ENCODE results near the gene SRCAP.
A peak's percentile ranks its signal among the peaks of the same experiment; 100 is the strongest.

SRCAP gene

DNA sequence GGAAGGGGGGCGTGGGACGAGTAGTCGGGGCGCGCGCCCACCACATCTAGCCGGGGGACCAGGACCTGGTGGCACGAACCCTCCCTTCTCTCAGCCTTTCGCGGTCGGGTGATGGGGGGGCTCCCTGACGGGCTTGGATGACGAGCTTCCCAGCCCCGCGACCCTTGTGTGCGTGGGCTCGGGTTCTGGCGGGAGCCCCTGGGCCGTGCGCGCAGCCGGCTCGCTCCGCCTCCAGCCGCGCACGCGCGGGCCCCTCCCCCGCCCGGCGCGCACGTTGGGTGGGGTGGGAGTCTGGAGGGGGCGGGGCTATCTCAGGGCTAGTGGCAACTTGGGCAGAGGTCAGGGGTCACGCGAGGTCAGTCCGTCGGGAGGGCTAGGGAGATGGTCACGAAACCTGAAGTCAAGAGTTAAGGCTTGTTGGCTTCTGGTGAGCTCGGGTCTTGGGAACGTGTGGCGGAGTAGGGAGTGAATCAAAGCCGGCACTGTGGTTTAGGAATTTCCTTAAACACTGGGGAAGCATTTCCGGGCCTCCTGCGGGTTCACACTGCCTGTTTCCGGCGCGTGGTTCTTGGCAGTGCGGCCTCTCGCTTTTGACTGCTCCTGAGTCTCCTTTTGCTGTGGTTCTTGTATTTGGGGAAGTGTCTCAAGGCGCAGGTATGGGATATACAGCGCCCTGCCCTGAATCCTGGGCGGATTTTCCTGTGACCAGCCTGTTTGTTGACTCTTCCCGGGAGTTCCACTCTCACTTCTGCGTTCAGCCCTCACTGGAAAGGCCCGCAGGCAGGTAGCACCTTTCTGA lies at the start of gene SRCAP:
Gene SRCAP, plus strand, starts transcription at position 356 of the 799 bp plus-strand sequence. CDS start 1,654 bp downstream, outside the sequence.
- Histone ChIP-seq H3K4me1 (ENCODE audit: control insufficient read depth, insufficient read depth, low read length) (no peaks in the 10 kb centered on the region; the same call in 1 of the 2 replicates), H3K36me3 (ENCODE audit: control insufficient read depth in 2 of 2, insufficient read depth in 1 of 2, low read length in 2 of 2) (peaks cover 26 to 41% of the 10 kb centered on the region in 2 experiments; a peak in 2 of 3 replicates), H3K9me3 (ENCODE audit: control insufficient read depth, insufficient read depth, low read depth, low read length) (no peaks in the 10 kb centered on the region), H3K27ac (ENCODE audit: extremely low read depth, low read depth, low read length) (peak within 1 kb of the TSS; percentile 100), H3K4me3 (ENCODE audit: low read depth, low read length) (peak within 1 kb of the TSS; percentile 98)
- POLR2A ChIA-PET: interaction anchor here (0.6 to 3.6 kb wide), 11 partner anchors 15 to 252 kb away, joined by 3 to 29 read pairs (median 4); partner anchors contain the start of genes FBRS, PHKG2, ZNF629 and ZNF689
- CTCF ChIA-PET: interaction anchor here (0.6 kb wide), 2 partner anchors 78 to 150 kb away, joined by 4 read pairs; no protein-coding TSS in a partner anchor
- TF ChIP-seq, protein P1, sequence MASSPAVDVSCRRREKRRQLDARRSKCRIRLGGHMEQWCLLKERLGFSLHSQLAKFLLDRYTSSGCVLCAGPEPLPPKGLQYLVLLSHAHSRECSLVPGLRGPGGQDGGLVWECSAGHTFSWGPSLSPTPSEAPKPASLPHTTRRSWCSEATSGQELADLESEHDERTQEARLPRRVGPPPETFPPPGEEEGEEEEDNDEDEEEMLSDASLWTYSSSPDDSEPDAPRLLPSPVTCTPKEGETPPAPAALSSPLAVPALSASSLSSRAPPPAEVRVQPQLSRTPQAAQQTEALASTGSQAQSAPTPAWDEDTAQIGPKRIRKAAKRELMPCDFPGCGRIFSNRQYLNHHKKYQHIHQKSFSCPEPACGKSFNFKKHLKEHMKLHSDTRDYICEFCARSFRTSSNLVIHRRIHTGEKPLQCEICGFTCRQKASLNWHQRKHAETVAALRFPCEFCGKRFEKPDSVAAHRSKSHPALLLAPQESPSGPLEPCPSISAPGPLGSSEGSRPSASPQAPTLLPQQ (tag by site-specific recombination; IDR thresholded peaks at IDR 0.05): peak; percentile 19
- no peak for TF ChIP-seq ZNF202 (tag by site-specific recombination; IDR thresholded peaks at IDR 0.05; ENCODE audit: borderline replicate concordance)
- TF ChIP-seq ZNF155 (tag by site-specific recombination; IDR thresholded peaks at IDR 0.05): no peak
- no peak for TF ChIP-seq ZNF555 (tag by site-specific recombination; conservative IDR thresholded peaks at IDR 0.05)
- TF ChIP-seq, protein P2, sequence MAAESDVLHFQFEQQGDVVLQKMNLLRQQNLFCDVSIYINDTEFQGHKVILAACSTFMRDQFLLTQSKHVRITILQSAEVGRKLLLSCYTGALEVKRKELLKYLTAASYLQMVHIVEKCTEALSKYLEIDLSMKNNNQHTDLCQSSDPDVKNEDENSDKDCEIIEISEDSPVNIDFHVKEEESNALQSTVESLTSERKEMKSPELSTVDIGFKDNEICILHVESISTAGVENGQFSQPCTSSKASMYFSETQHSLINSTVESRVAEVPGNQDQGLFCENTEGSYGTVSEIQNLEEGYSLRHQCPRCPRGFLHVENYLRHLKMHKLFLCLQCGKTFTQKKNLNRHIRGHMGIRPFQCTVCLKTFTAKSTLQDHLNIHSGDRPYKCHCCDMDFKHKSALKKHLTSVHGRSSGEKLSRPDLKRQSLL (tag by site-specific recombination; IDR thresholded peaks at IDR 0.05): no peak
- TF ChIP-seq, protein P3, sequence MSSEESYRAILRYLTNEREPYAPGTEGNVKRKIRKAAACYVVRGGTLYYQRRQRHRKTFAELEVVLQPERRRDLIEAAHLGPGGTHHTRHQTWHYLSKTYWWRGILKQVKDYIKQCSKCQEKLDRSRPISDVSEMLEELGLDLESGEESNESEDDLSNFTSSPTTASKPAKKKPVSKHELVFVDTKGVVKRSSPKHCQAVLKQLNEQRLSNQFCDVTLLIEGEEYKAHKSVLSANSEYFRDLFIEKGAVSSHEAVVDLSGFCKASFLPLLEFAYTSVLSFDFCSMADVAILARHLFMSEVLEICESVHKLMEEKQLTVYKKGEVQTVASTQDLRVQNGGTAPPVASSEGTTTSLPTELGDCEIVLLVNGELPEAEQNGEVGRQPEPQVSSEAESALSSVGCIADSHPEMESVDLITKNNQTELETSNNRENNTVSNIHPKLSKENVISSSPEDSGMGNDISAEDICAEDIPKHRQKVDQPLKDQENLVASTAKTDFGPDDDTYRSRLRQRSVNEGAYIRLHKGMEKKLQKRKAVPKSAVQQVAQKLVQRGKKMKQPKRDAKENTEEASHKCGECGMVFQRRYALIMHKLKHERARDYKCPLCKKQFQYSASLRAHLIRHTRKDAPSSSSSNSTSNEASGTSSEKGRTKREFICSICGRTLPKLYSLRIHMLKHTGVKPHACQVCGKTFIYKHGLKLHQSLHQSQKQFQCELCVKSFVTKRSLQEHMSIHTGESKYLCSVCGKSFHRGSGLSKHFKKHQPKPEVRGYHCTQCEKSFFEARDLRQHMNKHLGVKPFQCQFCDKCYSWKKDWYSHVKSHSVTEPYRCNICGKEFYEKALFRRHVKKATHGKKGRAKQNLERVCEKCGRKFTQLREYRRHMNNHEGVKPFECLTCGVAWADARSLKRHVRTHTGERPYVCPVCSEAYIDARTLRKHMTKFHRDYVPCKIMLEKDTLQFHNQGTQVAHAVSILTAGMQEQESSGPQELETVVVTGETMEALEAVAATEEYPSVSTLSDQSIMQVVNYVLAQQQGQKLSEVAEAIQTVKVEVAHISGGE (tag by site-specific recombination; conservative IDR thresholded peaks at IDR 0.05; ENCODE audit: low read depth): peak; percentile 95
- no peak for TF ChIP-seq ZNF776 (tag by site-specific recombination; IDR thresholded peaks at IDR 0.05; ENCODE audit: borderline replicate concordance)
- TF ChIP-seq GLIS1 (tag by site-specific recombination; IDR thresholded peaks at IDR 0.05): peak; percentile 57
- TF ChIP-seq ZBTB7A (tag by site-specific recombination; IDR thresholded peaks at IDR 0.05; ENCODE audit: low read depth): peak; percentile 99
- TF ChIP-seq YY2 (tag by site-specific recombination; IDR thresholded peaks at IDR 0.05): no peak
- no peak for TF ChIP-seq RBAK (tag by site-specific recombination; IDR thresholded peaks at IDR 0.05)
- TF ChIP-seq BCL11B (tag by site-specific recombination; IDR thresholded peaks at IDR 0.05; ENCODE audit: low read depth): peak; percentile 100
- no peak for TF ChIP-seq ZNF658 (tag by site-specific recombination; IDR thresholded peaks at IDR 0.05)
- TF ChIP-seq ZNF248 (tag by site-specific recombination; IDR thresholded peaks at IDR 0.05): no peak
- TF ChIP-seq GLI4 (tag by site-specific recombination; IDR thresholded peaks at IDR 0.05): no peak; the same call in 1 of the 2 replicates
- TF ChIP-seq ZNF571 (tag by site-specific recombination; IDR thresholded peaks at IDR 0.05): no peak
- no peak for TF ChIP-seq YY1 (tag by site-specific recombination; IDR thresholded peaks at IDR 0.05)
- TF ChIP-seq, protein P4, sequence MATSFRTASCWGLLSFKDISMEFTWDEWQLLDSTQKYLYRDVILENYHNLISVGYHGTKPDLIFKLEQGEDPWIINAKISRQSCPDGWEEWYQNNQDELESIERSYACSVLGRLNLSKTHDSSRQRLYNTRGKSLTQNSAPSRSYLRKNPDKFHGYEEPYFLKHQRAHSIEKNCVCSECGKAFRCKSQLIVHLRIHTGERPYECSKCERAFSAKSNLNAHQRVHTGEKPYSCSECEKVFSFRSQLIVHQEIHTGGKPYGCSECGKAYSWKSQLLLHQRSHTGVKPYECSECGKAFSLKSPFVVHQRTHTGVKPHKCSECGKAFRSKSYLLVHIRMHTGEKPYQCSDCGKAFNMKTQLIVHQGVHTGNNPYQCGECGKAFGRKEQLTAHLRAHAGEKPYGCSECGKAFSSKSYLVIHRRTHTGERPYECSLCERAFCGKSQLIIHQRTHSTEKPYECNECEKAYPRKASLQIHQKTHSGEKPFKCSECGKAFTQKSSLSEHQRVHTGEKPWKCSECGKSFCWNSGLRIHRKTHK (tag by site-specific recombination; IDR thresholded peaks at IDR 0.05): no peak
- no peak for TF ChIP-seq ZNF214 (tag by site-specific recombination; IDR thresholded peaks at IDR 0.05; ENCODE audit: borderline replicate concordance)
- peak; percentile 90; the same call in 1 of the 2 replicates for TF ChIP-seq ZNF837 (tag by site-specific recombination; IDR thresholded peaks at IDR 0.05)
- TF ChIP-seq ZNF394 (tag by site-specific recombination; IDR thresholded peaks at IDR 0.05; ENCODE audit: borderline replicate concordance): no peak
- TF ChIP-seq KLF16 (tag by site-specific recombination; IDR thresholded peaks at IDR 0.05): peak; percentile 59
- peak; percentile 86; the same call in 1 of the 2 replicates for TF ChIP-seq ZNF391 (tag by site-specific recombination; IDR thresholded peaks at IDR 0.05; ENCODE audit: borderline replicate concordance, low read depth)
- peak; percentile 5; the same call in 1 of the 2 replicates for TF ChIP-seq ZNF2 (tag by site-specific recombination; IDR thresholded peaks at IDR 0.05)
- TF ChIP-seq ZNF335 (tag by site-specific recombination; conservative IDR thresholded peaks at IDR 0.05): peak; percentile 89
- TF ChIP-seq ZFP69B (tag by site-specific recombination; IDR thresholded peaks at IDR 0.05): 0 out of 2 replicates have a peak, but pooled peaks have one; percentile 4
- TF ChIP-seq, protein P5, sequence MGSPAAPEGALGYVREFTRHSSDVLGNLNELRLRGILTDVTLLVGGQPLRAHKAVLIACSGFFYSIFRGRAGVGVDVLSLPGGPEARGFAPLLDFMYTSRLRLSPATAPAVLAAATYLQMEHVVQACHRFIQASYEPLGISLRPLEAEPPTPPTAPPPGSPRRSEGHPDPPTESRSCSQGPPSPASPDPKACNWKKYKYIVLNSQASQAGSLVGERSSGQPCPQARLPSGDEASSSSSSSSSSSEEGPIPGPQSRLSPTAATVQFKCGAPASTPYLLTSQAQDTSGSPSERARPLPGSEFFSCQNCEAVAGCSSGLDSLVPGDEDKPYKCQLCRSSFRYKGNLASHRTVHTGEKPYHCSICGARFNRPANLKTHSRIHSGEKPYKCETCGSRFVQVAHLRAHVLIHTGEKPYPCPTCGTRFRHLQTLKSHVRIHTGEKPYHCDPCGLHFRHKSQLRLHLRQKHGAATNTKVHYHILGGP (tag by site-specific recombination; IDR thresholded peaks at IDR 0.05): no peak
- TF ChIP-seq OVOL3 (tag by site-specific recombination; IDR thresholded peaks at IDR 0.05): 0 out of 2 replicates have a peak, but pooled peaks have one; percentile 71

Data from HEK293 (cell line).